Amygdala (tissue), 56 donors: ENCODE results near the gene AGBL3.

Experiments used
- DNase-seq, 56 donors: peaks; one replicate each; lab custom pipeline; 2025; lab: John Stamatoyannopoulos, UW

Gene AGBL3

GRCh38 chr7:135129579-135129978, 143.3 kb downstream of the AGBL3 start:
- no peak for DNase-seq

GRCh38 chr7:135143885-135144668, 157.8 kb downstream of the AGBL3 start:
- no peak for DNase-seq

- no peak for DNase-seq
Observed at GRCh38 chr7:135147341-135147898, 161.1 kb downstream of the AGBL3 start.

GRCh38 chr7:135147899-135148721, 161.8 kb downstream of the AGBL3 start, which contains the start of gene TMEM140:
TMEM140 (plus strand) TSS chr7:135148072; CDS start chr7:135164442, 16,370 bp downstream.
- peak in 14 of 56 donors; percentile 19 to 56 (median 40) for DNase-seq

GRCh38 chr7:135150072-135150782, 163.9 kb downstream of the AGBL3 start:
- no peak for DNase-seq

- DNase-seq, result no peak
Observed at GRCh38 chr7:135151132-135151531, 164.8 kb downstream of the AGBL3 start.

GRCh38 chr7:135151533-135151932, 165.2 kb downstream of the AGBL3 start:
- DNase-seq, result no peak

- DNase-seq, result no peak
Observed at GRCh38 chr7:135152442-135152841, 166.1 kb downstream of the AGBL3 start.

- no peak for DNase-seq
Observed at GRCh38 chr7:135154734-135155133, 168.4 kb downstream of the AGBL3 start.

GRCh38 chr7:135156290-135156689, 170.0 kb downstream of the AGBL3 start:
- no peak for DNase-seq

GRCh38 chr7:135158141-135158655, 171.9 kb downstream of the AGBL3 start:
- no peak for DNase-seq

- no peak for DNase-seq
Observed at GRCh38 chr7:135158874-135159273, 172.6 kb downstream of the AGBL3 start.

- no peak for DNase-seq
Observed at GRCh38 chr7:135159359-135160085, 173.2 kb downstream of the AGBL3 start.

- DNase-seq, result no peak
Observed at GRCh38 chr7:135160098-135160857, 174.0 kb downstream of the AGBL3 start.

GRCh38 chr7:135160858-135161653, 174.7 kb downstream of the AGBL3 start:
- no peak for DNase-seq

- no peak for DNase-seq
Observed at GRCh38 chr7:135161669-135162068, 175.4 kb downstream of the AGBL3 start.

- no peak for DNase-seq
Observed at GRCh38 chr7:135162382-135163001, 176.2 kb downstream of the AGBL3 start.
